ENCODE results near the gene RSPO3.

Gene RSPO3

GRCh38 chr6:127102299-127102698 is 16.2 kb upstream of the RSPO3 start:
- Histone ChIP-seq H3K36me3 (ENCODE audit: control insufficient read depth, insufficient read depth, low read length) (no peaks in the 10 kb centered on the region), H3K27me3 (replicated peaks; ENCODE audit: control insufficient read depth, insufficient read depth, low read length) (no peaks in the 10 kb centered on the region), H3K4me3 (replicated peaks; ENCODE audit: low read depth, low read length) (no peak overlapping the region)
- no peak for TF ChIP-seq CTCF (IDR thresholded peaks at IDR 0.05; ENCODE audit: insufficient read depth, low read length, poor library complexity, severe bottlenecking)
- DNase-seq (ENCODE audit: extremely low read depth, insufficient read length) = no peak

DNA sequence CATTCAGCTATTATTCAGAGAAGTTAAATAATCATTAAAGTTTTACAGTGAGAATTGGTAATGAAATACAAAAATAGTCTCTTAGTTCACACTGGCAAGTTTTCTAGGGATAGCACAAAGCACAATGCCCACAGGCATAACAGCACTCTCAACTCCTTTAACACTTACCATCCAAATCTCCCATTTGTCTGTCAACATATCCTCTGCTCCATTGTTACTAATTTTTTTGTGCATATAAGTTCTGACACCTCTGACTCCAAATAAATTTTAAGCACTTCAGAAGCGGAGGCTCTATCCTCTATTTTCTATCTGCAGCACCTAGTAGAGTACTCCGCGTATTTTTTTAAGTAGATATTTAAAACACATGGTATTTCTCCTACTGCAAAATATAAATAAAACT is 15.6 kb upstream of the RSPO3 start:
- Histone ChIP-seq H3K4me3 (replicated peaks; ENCODE audit: low read depth, low read length) (no peak overlapping the region), H3K27me3 (replicated peaks; ENCODE audit: control insufficient read depth, insufficient read depth, low read length) (no peaks in the 10 kb centered on the region), H3K36me3 (ENCODE audit: control insufficient read depth, insufficient read depth, low read length) (no peaks in the 10 kb centered on the region)
- DNase-seq (ENCODE audit: extremely low read depth, insufficient read length) = no peak
- TF ChIP-seq CTCF (IDR thresholded peaks at IDR 0.05; ENCODE audit: insufficient read depth, low read length, poor library complexity, severe bottlenecking) = no peak

DNA sequence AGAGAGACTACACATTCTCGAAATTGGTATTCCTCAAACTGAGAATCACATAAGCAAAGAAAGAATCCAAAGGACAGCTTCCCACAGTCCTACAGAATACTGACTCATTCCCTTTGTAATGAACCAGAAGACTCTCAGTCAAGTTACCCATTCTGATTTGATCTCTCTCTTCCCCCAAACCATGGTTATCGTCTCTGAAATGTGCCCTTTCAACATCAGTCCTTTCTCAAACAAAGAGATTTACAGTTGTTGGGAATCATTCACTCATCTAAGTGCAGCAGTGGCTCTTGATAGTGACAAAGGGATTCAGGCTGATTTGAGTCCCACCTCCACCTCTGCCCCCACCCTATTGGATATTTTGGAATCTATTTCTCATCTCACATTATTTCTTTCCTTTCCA is 15.0 kb upstream of the RSPO3 start:
- no peak for TF ChIP-seq CTCF (IDR thresholded peaks at IDR 0.05; ENCODE audit: insufficient read depth, low read length, poor library complexity, severe bottlenecking)
- Histone ChIP-seq H3K27me3 (replicated peaks; ENCODE audit: control insufficient read depth, insufficient read depth, low read length) (no peaks in the 10 kb centered on the region), H3K36me3 (ENCODE audit: control insufficient read depth, insufficient read depth, low read length) (no peaks in the 10 kb centered on the region), H3K4me3 (replicated peaks; ENCODE audit: low read depth, low read length) (no peak overlapping the region)
- no peak for DNase-seq (ENCODE audit: extremely low read depth, insufficient read length)

- DNase-seq (ENCODE audit: extremely low read depth, insufficient read length) = no peak
- H3K27me3 ChIP-seq (replicated peaks; ENCODE audit: control insufficient read depth, insufficient read depth, low read length) = no peaks in the 10 kb centered on the region
- no peak for TF ChIP-seq CTCF (IDR thresholded peaks at IDR 0.05; ENCODE audit: insufficient read depth, low read length, poor library complexity, severe bottlenecking)
- H3K36me3 ChIP-seq (ENCODE audit: control insufficient read depth, insufficient read depth, low read length) = no peaks in the 10 kb centered on the region
- no peak overlapping the region for H3K4me3 ChIP-seq (replicated peaks; ENCODE audit: low read depth, low read length)
Measured at GRCh38 chr6:127107916-127108315, 10.6 kb upstream of the RSPO3 start.

DNA sequence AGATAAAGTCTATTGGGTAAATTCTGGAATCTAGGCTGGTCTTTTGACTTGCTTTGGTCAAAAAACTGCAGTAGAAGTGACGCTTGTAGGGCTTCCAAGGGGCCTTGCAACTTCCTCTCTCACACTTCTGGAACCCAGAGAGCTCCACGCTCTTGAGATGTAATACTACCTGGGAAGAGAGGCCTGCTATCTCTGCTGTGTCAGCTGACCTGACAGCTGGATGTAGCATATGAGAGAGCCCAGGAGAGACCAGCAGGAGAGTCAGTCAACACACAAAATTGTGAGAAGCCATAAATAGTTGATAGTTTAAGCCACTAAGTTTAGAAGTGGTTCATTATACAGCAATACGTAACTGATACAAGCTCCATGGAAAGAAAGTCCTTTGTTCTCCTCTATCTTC is 7.8 kb upstream of the RSPO3 start:
- DNase-seq (ENCODE audit: extremely low read depth, insufficient read length) = no peak
- no peak for TF ChIP-seq CTCF (IDR thresholded peaks at IDR 0.05; ENCODE audit: insufficient read depth, low read length, poor library complexity, severe bottlenecking)
- no peak overlapping the region for H3K4me3 ChIP-seq (replicated peaks; ENCODE audit: low read depth, low read length)
- no peaks in the 10 kb centered on the region for H3K27me3 ChIP-seq (replicated peaks; ENCODE audit: control insufficient read depth, insufficient read depth, low read length)
- H3K36me3 ChIP-seq (ENCODE audit: control insufficient read depth, insufficient read depth, low read length) = no peaks in the 10 kb centered on the region

- Histone ChIP-seq H3K27me3 (replicated peaks; ENCODE audit: control insufficient read depth, insufficient read depth, low read length) (no peaks in the 10 kb centered on the region), H3K4me3 (replicated peaks; ENCODE audit: low read depth, low read length) (no peak overlapping the region), H3K36me3 (ENCODE audit: control insufficient read depth, insufficient read depth, low read length) (no peaks in the 10 kb centered on the region)
- DNase-seq (ENCODE audit: extremely low read depth, insufficient read length) = no peak
- TF ChIP-seq CTCF (IDR thresholded peaks at IDR 0.05; ENCODE audit: insufficient read depth, low read length, poor library complexity, severe bottlenecking) = no peak
Measured at GRCh38 chr6:127111526-127111925, 6.9 kb upstream of the RSPO3 start.

Measured in GM06990 (cell line).